HG03095 (cell line): ENCODE data around the gene ZNF496.
A peak's percentile ranks its signal among the peaks of the same experiment; 100 is the strongest.

Experiments
- ATAC-seq: cut with Tn5 transposase; IDR thresholded peaks from one replicate; pipeline ENCODE4 v1.9.1; 2021; ENCODE audit warnings: moderate library complexity; ENCODE audit not compliant: unreplicated experiment

The ZNF496 gene

GRCh38 chr1:247329097-247329617 is 2.5 kb downstream of the ZNF496 start:
- ATAC-seq: no peak

GRCh38 chr1:247328311-247328710 is 3.4 kb downstream of the ZNF496 start:
- no peak for ATAC-seq

DNA sequence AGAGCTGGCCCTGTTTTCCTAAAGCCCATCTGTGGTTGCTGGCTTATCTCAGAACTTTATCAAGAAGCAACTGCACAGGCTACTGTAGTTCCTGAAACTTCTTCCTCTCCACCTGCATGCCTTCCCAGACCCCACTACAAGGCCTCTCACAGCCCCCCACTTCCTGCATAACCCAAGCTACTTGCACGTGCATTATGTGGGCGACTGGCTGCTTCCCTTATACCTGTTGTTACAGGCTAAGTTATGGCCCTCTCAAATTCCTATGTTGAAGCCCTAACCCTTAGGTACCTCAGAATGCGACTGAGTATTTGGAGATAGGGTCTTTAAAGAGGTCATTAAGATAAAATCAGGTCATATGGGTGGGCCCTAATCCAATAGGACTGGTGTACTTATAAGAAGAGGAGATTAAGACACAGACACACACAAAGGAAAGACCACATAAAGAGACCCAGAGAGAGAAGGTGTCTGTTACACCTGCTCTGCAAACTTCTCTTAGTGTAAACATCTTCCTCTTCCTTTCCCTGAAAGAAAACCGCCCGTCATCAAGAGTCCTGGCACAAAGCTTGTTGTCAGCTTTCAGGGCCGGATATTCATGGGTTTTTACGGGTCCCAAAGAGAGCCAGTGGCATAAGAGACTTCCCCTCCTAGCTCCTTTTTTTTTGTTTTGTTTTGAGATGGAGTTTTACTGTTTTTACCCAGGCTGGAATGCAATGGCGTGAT is 5.1 kb downstream of the ZNF496 start:
- no peak for ATAC-seq

GRCh38 chr1:247324923-247325322 is 6.7 kb downstream of the ZNF496 start:
- no peak for ATAC-seq

DNA sequence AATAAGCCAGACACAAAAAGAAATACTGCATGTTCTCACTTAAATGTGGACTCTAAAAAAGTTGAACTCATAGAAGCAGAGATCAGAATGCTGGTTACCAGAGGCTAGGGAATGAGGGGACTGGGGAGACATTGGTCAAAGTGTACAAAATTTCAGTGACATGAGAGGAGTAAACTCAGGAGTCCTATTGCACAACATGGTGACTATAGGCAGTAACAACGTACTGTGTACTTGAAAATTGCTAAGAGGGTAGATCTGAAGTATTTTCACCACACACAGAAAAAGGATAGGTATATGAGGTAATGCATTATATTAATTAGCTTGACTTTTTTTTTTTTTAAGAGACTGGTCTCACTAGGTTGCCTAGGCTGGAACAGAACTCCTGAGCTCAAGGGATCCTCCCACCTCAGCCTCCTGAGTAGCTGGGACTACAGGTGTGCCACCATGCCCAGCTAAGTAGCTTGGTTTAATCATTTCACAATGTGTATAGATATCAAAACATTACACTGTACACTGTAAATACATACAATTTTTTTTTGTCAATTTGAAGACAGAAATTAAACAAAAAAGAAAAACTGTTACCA is 7.4 kb downstream of the ZNF496 start:
- no peak for ATAC-seq

DNA sequence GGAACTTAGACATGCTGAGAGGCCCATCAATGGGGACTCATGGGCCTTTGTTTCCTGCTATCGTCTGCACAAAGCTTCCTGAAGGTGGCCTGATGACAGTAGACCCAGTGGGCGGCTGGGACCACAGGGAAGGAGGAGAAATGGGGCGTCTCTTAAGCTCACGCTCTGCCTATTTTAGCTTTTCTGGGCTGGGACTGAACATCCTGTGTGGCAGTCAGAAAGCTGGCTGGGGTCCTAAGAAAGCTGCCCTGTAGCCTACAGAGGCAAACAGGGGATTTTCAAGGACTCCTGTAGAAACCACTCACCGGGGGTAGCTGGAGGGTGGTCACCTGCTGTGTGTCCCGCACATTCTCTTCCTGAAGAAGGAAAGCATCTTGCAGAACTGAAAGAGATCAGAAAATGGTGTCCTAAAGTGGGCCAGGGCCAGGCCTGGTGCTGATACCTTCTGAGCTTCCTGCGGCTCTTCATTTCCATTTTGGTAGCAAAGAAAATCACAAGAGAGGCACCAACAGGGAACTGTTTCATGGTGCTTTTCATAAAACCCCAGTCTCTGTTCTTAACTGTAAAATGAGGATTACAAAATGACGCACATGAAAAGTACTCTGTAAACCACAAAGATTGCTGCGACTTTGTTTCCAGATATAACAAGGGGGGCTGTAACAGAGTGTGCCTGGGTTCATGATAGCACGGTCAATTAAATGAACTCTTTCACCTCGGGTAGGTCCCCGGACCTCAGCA is 8.6 kb downstream of the ZNF496 start:
- ATAC-seq: peak; percentile 46

GRCh38 chr1:247322442-247322841 is 9.2 kb downstream of the ZNF496 start:
- peak; percentile 53 for ATAC-seq

- ATAC-seq: no peak
These were observed 14.0 kb downstream of the ZNF496 start for GRCh38 chr1:247317702-247318101.

GRCh38 chr1:247316590-247317197 is 15.0 kb downstream of the ZNF496 start:
- no peak for ATAC-seq

- no peak for ATAC-seq
These were observed 27.6 kb downstream of the ZNF496 start for GRCh38 chr1:247304031-247304430.

GRCh38 chr1:247303216-247303615 is 28.5 kb downstream of the ZNF496 start:
- ATAC-seq: no peak

GRCh38 chr1:247301176-247301540 is 30.5 kb downstream of the ZNF496 start:
- ATAC-seq: no peak

GRCh38 chr1:247300491-247301175 is 31.0 kb downstream of the ZNF496 start:
- no peak for ATAC-seq

DNA sequence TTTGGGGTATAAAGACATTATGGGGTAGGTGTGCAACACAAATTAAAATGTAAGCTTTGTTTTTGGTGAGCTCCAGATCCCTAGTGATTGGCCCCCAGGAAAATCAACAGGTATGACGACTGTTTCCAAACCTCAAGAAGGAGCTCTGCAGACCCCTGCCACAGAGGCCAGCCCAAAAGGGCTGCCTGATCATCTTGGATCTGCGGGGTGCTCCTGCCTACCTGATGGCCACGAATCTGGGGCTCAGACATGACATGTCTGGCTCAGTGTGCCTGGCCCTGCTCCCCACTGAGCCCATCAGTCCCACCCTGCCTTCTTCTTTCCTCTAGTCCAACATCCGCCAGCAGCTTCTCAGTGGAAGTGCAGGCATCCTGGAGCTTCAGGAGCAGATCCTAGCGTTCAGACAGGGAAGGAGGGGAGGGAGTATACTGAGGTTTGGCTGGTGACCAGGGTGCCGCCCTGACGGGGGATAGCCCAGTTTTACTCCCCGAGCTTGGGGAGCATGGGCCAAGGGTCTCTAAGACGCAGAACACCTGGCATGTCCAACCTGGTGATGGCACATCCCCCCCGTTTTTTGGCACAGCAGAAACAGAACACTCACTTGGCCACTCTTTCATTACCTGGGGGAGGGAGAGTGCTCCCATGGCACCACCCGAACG is 31.8 kb downstream of the ZNF496 start:
- ATAC-seq: no peak

GRCh38 chr1:247298701-247299100 is 33.0 kb downstream of the ZNF496 start:
- ATAC-seq: no peak

DNA sequence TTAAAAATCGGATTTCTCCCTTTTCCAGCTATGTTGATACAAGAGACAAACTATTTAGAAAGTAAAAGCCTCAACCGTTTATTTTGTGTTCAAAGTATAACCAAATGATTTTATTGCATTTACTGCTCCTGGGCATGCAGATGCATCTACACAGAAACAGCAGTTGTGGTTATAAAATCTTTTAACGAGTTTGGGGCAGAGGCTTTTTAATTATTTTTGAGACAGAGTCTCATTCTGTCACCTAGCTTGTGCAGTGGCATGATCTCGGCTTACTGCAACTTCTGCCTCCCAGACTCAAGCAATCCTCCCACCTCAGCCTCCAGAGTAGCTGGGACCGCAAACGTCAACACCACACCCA is 33.6 kb downstream of the ZNF496 start:
- ATAC-seq: no peak

- no peak for ATAC-seq
These were observed 34.2 kb downstream of the ZNF496 start for GRCh38 chr1:247297263-247298123.

DNA sequence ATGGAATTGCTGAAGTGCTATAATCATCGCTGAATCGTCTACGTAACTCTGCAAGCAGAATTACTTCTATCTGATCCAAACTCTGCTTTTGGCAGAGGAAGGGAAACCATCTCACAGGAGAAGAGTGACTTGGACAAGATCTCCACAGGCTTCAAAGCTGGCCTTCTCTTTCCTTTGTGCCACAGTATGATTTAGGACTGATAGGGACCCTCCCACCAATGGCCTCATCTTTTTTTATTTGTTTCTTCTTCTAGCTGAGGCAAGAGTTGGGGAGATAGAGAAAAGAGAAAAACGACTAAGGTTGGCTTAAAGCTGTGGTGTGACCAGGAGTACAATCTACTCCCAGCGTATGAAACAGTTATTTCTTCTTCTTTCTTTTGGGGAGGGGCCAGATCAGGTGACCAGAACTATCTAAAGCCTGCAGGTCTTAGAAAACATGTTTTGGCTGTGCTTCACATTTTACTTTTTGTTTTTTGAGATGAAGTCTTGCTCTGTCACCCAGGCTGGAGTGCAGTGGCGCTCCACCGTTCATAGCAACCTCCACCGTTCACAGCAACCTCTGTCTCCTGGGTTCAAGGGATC is 35.0 kb downstream of the ZNF496 start:
- ATAC-seq: no peak

DNA sequence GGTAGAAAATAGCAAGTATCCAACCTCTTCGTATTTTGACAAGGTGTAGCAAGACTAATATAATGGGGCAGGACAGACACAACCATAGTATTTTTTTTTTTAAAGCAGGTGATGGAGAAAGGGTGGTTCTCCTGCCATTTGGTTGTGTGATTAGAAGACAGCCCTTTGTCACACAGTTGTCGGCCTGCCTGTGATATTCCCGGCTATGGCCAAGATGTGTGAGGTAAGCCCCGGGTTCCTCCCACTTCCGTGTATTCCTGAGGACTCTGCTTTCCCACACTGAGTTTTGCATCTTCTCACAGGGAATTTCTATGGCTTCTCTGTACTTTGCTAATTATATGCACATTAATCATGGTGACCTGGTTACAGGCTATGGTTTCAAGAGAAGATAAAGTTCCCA is 35.9 kb downstream of the ZNF496 start:
- ATAC-seq: no peak
